HT-29 (cell line): Measurements from ENCODE around the gene FGF2. TPM values are rescaled to one million over a fixed set of nuclear protein-coding genes. Genes with fewer than 3 reads are reported as not detected.
"Not testable (repeated sequence)": the region's sequence is repeated elsewhere in the genome, so short reads cannot be mapped to it uniquely, and the experiment has no call there.

Experiments used
- DNase-seq: peaks from one replicate; pipeline ENCODE4 v3.0.0-alpha.2; 2015; ENCODE audit warnings: low spot score
- total RNA-seq: library from RNA; depleted of rRNA; stranded (reverse); fragments of >200 nt; shearing (Covaris generic); gene quantifications from 2 replicates; pipeline ENCODE4 v1.2.3, GENCODE V29; 2014; rRNA removed

FGF2 gene
- total RNA-seq, 1 experiment from 2014 or later, result not detected

- DNase-seq, result peak; percentile 67
These were observed 95.6 kb downstream of the FGF2 start, which contains the start of gene NUDT6 for GRCh38 chr4:122921971-122922876. TSS of gene NUDT6 (minus strand) at chr4:122922597. CDS start at chr4:122922572, 25 bp downstream.

- DNase-seq, result peak; percentile 90
These were observed 96.4 kb downstream of the FGF2 start for GRCh38 chr4:122922877-122923511.

DNA sequence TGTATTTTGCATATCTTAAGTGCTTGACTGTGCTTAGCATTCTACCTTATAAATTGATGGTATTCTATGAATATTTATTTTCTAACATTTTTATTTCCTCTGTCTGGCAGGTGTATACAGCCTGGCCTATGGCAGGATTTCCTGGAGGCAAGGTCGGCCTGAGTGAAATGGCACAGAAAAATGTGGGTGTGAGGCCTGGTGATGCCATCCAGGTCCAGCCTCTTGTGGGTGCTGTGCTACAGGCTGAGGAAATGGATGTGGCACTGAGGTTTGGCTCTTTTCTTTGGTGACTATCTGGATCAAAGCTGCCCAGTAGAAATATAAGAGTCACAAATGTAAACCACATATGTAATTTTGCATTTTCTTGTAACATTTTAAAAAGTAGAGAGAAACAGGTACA, 102.3 kb downstream of the FGF2 start:
- DNase-seq, result no peak

DNA sequence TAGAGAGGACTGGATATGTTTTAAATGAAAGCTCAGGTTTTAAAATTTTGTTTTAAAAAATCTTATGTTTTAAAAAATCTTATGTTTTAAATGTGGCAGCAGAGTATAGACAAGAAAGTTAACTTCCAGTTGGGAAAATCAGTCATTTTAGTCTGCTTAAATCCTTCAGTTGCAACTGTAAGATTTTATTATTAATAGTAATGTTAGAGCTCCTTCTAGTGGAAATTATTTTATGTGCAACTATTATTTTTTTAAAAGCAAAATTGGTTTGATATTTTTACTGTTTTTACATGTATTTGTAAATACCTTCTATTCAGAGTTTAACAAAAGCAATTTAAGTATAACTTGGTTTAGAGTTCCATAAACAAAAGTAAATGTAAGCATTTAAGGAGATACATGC, 104.2 kb downstream of the FGF2 start:
- peak; percentile 43 for DNase-seq

- DNase-seq, result no peak
These were observed 106.1 kb downstream of the FGF2 start for GRCh38 chr4:122932763-122933162.

- DNase-seq, result not testable (repeated sequence)
These were observed 118.5 kb downstream of the FGF2 start for GRCh38 chr4:122945136-122945535.

DNA sequence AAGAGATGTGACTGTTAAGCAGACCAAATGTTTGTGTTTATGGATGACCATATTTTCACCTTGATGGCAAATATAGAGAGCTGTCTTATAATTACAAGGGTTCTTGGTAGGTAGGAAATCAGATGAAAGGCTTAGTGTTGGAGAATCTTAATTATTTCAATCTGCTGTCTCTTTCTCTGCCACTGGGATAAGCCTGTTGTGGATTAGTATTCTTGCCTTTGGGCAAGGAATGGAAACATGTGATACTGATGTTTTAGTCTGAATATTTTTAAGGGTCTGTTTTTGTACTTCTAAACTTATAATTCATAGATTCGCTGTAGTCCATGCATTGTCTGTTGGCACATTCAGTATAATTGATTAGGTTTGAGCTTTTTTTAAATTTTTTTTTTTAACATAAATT, 119.5 kb downstream of the FGF2 start:
- no peak for DNase-seq

Other genes starting within 250 kb of the FGF2 start
- gene IL21, start 205.8 kb upstream of the FGF2 start, total RNA-seq, result not detected in 2 replicates
- gene BBS12, start 94.1 kb upstream of the FGF2 start, total RNA-seq, result 0.43 and 0.50 TPM in 2 replicates
- gene NUDT6, start 95.8 kb downstream of the FGF2 start, total RNA-seq, result 2.0 and 2.5 TPM in 2 replicates